Activated gamma-delta T cell (primary cell): ENCODE measurements around the gene EID3.
"Not testable (repeated sequence)": the region's sequence is repeated elsewhere in the genome, so short reads cannot be mapped to it uniquely, and the experiment has no call there.

Source experiments
- DNase-seq: peaks from one replicate; lab custom pipeline; 2025; lab: John Stamatoyannopoulos, UW

Gene EID3

GRCh38 chr12:104290320-104290719, 13.2 kb upstream of the EID3 start:
- no peak for DNase-seq

DNA sequence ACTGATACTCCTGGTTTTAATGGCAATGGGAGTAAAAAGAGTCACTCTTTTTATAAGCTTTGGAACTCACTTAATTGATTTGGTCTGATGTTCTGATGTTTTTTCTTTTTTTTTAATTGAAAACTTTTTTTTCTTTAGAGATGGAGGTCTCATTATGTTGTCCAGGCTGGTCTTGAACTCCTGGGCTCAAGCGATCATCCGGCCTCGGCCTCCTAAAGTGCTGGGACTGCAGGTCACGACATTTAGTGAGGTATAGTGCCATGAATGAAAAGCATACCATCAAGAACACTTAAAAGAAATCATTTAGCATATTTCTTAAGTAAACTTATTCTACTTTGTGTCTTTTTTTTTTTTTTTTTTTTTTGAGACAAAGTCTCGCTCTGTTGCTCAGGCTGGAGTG, 12.7 kb upstream of the EID3 start:
- DNase-seq = no peak

DNA sequence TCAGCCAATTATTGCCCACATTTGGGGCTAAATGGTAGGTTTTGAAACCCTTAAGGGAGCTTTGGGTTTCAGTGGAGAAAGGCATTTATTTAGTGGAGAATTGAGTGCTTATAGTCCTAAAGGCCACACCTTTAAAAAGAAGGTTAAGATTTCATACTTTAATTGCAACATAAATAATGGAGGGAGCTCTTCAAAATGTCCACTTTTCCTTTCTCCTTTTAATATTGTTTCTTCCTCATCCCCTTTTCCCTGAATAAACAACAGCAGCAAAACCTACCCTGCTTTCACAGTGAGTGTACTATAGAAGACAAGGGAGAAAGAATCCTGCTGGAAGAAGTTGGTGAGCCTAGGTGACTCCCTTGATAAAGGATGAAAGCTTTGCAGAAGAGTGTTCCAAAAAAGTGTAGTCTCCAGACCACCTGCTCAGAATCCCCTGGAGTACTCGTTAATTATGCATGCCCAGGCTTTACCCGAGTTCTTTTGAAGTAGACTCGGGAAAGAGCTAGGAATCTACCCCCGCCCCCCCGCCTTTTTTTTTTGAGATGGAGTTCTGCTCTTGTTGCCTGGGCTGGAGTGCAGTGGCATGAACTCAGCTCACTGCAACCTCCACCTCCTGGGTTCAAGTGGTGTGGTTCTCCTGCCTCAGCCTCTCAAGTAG, 11.5 kb upstream of the EID3 start:
- no peak for DNase-seq

DNA sequence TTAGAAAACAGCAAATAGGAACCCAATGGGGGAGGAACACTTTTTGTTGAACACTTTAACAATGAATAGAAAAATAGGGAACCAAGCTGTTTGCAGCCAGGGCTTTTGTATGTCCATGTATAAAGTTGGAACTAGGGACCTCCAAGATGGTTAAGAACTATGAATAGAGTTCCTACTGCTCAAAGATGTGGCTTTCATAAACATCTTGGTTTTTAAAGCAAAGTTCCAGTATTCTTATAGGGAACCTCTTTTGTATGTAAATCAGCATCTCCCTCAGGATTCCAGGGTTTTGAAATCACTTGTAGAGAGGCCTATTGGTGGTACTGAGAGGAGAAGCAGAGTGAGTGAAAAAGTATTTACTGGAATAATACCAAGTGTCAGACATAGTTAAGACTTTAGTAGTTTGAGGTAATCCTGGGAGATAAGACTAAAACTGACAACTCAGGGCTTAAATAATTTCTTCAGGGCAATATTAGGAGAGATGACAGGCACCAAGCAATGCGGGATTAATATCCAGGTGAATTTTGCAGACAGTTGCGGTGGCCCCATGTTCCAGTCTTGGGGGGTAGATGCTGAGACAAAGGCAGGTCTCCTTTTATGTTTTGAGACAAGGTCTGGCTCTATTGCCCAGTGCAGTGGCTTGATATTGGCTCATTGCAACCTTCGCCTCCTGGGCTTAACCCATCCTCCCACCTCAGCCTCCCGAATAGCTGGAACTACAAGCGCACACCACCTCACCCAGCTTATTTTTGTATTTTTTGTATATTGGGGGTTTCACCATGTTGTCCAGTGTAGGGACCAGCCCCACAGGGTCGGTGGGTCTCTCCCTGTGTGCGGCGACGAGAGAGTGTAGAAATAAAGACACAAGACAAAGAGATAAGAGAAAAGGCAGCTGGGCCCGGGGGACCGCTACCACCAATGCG, 10.4 kb upstream of the EID3 start:
- DNase-seq = no peak

DNA sequence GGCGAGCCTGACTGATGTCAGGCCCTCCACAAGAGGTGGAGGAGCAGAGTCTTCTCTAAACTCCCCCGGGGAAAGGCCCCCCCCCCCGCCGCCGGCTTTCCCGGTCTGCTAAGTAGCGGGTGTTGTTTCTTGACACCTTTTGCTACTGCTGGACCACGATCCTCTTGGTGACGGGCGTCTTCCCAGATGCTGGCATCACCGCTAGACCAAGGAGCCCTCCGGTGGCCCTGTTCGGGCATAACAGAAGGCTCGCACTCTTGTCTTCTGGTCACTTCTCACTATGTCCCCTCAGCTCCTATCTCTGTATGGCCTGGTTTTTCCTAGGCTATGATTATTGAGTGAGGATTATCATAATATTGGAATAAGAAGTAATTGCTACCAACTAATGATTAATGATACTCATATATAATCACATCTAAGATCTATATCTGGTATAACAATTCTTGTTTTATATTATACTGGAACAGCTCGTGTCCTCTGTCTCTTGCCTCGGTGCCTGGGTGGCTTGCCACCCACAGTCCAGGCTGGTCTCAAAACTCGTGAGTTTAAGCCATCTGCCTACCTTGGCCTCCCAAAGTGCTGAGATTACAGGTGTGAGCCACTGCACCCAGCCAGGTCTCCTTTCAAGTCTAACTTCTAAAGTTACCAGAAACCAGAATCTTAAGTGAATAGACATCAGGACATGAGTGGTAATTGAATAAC, 9.2 kb upstream of the EID3 start:
- not testable (repeated sequence) for DNase-seq

DNA sequence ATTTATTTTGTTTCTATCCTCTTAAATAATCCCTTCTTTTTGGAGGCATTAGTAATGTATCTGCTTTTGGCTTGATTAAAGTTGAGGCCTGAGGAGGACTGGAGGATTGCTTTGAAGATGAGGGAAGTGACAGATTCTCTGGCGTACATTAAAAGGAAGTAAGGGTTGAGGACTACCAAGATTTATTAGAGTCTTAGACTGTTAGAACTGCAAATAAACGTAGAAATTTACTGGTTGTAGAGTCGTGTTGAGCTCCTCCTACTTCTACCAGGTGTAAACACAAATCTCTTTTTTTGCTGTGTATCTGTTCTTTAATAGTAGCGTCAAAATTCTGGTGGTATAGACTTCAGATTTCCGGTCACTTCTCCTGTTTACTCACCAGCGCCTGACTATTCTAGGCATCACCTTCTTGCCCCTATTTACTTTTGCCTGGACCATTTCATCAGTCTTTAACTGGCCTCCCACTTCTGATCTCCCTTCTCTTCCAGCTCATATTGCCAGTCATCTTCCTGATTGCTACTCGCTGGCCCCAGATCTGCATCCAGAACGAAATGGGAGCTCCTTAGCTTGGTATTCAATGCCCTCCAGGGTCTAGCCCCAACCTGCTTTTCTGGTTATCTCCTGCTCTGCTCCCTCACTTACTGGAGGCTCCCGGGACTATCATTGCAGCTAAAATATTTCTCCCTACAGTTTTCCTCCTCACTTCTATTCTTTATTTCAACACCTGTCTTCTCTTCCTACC, 8.4 kb upstream of the EID3 start:
- no peak for DNase-seq

DNA sequence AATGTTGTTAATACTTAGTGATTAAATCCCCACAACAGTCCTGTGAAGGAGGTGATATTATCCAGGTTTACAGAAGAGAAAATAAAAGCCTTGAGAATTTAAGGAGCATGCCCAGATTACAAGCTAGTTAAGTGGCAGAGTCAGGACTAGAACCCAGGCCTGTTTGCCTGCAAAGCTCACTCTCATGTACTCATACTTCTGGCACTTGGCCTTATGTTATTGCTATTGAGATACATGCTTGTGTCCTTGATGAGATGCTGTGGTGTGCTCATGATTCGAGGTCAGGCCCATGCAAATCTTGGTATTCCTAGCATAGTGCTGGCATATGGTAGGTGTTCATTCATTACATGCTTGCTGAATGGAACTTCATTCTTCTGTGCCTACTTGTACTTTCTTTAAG, 7.6 kb upstream of the EID3 start:
- DNase-seq = no peak

DNA sequence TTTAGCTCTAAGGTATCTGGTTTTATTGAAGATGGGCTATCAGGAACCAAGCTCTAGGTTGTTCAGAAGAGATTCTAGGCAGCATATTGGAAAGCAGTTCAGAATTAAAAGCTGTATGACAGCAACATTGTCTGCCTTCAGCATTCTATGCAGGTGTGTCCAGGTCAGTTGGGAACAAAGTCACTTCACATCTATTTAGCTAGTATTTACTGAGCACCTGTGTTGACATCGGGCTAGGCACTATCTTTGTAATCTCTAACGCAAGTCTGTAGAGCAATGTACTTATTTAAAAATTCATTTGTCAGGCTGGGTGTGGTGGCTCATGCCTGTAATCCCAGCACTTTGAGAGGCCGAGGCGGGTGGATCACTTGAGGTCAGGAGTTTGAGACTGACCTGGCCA, 6.8 kb upstream of the EID3 start:
- no peak for DNase-seq

DNA sequence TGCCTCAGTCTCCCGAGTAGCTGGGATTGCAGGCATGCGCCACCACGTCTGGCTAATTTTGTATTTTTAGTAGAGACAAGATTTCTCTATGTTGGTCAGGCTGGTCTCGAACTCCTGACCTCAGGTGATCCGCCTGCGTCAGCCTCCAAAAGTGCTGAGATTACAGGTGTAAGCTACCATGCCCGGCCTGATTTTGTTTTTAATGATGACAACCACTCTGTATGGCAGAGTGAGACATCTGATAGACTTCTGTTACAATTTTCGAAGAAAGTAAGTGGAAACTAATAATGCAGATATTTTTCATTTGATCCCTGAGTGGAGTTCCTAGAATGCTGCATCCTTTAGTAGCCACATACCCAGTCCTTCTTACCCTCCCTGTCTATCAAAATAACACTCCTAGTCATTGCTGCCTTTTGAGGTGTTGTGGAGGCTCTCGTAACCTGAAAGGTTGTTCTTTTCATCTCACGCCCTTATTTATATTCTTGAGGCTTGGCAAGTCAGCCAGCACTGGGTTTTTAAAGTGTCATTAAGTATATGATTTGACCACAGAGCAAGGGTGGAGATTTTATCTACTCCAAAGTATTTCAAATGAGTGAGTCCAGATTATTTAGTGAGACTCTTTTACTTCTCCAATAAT, 5.9 kb upstream of the EID3 start:
- DNase-seq = no peak

- DNase-seq = no peak
Measured at GRCh38 chr12:104299842-104300481, 3.6 kb upstream of the EID3 start.

DNA sequence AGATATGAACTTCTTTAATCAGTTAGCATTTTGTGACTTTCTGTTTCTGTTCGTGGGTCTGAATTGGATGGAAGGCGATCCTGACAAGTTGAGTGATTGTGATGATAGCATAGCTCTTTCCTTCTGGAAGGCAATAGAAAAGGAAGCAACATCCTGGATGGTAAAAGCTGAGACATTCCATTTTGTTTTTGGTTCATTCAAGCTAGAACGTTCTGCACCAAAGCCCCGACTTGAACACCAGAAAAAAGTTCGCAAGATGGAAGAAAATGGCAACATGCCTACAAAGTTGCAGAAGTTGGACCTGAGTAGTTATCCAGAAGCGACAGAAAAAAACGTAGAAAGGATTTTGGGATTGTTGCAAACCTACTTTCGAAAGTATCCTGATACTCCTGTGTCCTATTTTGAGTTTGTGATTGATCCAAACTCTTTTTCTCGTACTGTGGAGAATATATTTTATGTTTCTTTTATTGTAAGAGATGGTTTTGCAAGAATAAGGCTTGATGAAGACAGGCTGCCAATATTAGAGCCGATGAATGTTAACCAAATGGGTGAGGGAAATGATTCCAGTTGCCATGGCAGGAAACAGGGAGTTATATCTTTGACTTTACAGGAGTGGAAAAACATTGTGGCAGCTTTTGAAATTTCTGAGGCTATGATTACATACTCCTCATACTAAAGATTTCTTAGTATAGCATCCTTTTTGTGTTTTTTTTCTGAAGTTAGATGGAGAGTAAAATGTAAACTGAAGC, 896 bp downstream of the EID3 start:
- DNase-seq = no peak

DNA sequence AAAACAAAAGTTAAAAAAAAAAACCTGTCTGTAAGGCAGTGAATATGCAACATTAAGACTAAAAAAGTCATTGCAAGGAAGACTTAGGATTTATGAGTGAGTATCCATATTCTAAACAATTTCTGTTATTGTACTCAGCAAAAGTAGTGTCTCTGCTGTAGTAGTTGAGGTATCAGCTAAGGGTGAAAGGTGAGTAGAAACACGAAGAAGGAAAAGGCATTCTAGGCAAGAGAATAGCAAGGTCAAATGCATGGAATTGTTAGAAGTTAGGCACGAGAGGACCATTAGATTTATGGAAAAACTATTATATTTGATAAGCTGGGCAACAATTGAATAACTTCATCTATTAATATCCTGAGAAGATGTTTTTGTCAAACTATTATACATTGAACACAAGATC, 1.8 kb downstream of the EID3 start:
- DNase-seq = no peak

- no peak for DNase-seq
Measured at GRCh38 chr12:104306376-104306775, 2.8 kb downstream of the EID3 start.

DNA sequence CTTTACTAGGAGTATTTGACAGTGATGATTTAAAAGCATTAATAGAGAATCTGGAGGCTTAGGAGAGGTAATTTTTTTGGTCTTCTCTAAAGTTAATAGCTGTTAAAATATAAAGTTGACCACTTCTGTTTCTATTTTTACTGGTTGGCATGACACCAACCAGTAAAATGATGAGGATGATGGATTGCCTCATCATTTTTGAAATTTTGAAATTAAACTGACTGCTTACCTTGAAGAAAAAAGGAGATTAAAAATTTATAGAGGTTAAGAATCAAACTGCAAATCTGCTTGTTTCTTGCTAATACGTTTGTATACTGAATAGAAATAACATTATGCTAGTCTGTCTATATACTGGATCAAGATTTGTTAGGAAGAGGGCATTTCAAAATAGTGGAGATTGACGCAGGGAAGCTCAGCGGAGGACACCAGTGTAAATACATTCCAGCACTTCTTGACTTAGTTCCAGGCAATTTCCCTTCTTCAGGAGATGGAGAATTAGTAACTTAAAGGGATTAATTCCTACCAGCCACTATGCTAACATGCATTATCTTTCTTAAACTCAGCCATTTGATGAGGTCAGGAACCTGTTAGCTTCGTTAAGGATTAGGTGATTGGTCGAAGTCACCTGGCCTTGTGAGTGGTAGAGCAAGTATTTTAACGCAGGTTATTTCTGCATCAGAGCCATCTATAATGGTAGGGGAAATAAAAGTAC, 3.6 kb downstream of the EID3 start:
- DNase-seq = no peak

GRCh38 chr12:104307655-104308000, 4.1 kb downstream of the EID3 start:
- DNase-seq = no peak

- no peak for DNase-seq
Measured at GRCh38 chr12:104309446-104309993, 6.0 kb downstream of the EID3 start.

DNA sequence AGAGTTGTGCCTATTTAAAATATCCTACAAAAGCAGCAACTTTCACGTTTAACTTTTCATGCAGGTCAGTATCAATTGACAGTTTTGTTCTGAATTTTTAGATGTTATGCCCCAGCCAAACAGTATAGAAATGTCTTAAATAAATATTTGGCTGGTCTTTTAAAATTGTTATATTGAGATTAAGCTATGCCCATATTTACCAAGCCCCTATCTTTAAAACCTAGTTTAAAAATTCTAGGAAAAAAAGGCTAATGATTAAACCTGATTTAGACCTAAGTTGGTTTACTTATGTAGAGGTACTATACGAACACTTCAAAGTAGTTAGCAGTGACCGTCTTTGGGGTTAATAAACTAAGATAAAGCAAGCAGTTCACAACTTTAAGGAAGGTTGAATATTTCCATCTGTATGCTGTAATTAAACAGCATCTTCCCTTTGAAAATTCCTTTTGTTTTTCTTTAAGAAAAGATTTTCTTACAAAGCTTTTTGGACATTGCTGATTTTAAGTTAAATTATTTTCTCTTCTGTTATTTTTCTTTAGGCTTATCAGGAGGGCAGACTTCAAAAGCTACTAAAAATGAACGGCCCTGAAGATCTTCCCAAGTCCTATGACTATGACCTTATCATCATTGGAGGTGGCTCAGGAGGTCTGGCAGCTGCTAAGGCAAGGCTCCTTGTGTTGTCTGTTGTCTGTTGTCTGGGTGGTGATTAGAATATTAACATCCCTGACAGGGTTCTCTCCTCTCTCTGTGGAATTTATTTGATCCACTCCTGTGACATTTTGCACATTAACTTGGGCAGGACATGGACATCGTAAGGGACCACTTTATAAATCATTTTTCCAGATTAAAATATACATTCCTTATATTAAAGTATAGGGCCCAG, 7.5 kb downstream of the EID3 start:
- no peak for DNase-seq

DNA sequence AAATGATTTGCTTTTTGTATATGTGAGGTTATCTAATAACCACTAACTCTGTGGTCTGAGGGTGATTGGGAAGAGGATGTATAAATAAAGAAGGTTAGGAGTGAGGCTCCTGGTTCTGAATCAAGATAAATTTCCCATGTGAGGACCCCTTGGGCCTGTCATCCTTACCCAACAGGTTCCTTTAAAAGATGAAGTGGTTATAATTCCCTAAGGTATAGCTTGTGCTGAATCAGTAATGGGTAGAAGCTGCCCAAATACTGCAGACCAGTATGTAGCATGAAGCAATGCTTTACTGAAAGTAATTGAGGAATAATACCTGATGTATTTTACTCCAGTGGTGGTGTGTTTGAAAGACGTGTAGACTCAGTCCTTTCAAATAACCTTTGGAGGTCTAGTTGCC, 8.7 kb downstream of the EID3 start:
- no peak for DNase-seq

DNA sequence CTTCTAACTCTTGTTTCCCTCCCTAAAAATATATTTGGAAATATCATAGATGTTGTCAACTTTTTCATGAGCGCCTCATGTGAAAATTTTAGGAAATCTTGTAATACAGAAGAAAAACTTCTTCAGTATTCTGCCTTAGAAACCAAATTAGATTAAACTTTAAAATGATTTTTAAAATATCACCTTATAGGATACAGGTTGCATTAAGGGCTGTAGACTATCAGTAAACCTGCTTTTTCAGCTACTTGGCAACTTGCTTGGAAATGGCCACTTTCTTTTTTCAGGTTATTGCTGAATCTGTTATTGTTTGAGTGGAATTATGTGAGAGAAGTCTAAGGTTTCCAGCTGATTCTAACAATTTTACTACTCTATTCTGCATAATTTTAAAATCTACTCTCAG, 9.1 kb downstream of the EID3 start:
- no peak for DNase-seq
